HL-60 (cell line): ENCODE results near the gene SERPINA6.

Experiments used
- CTCF ChIP-seq: IDR thresholded peaks from one replicate; pipeline ENCODE4 v1.5.1; 2011; ENCODE audit warnings: low read length, control low read depth, inconsistent platforms; ENCODE audit not compliant: insufficient read depth
- GABPA ChIP-seq: IDR thresholded peaks from 2 replicates; pipeline ENCODE4 v1.6.1; 2012; ENCODE audit warnings: low read depth
- POLR2AphosphoS5 ChIP-seq: IDR thresholded peaks from 2 replicates; pipeline ENCODE4 v1.6.1; 2012; ENCODE audit warnings: low read depth
- REST ChIP-seq: IDR thresholded peaks from 2 replicates; pipeline ENCODE4 v1.6.1; 2012; ENCODE audit warnings: low read depth; ENCODE audit not compliant: insufficient replicate concordance

GRCh38 chr14:94309721-94310120, 13.4 kb downstream of the SERPINA6 start:
- TF ChIP-seq POLR2AphosphoS5: no peak
- no peak for TF ChIP-seq CTCF
- TF ChIP-seq REST: no peak
- no peak for TF ChIP-seq GABPA
